Heart right ventricle (tissue), 16 donors: ENCODE measurements around the gene TET3. TPM values are rescaled to one million over a fixed set of nuclear protein-coding genes. Genes with fewer than 3 reads are reported as not detected.
A peak's percentile ranks its signal among the peaks of the same experiment; 100 is the strongest.

Source experiments
- ATAC-seq, 8 donors: fragments of 200-7000 bp; cut with Tn5 transposase; one replicate each; pipeline ENCODE4 v1.9.1; 2020; ENCODE audit warnings: mild to moderate bottlenecking in 8 of 8, moderate library complexity in 8 of 8, moderate number of reproducible peaks in 1 of 8
- DNase-seq, 2 donors: peaks; one replicate each; pipeline ENCODE4 v3.0.0-alpha.2; 2020
- H3K27ac ChIP-seq, 10 donors: fragments of 200-600 bp; sonication (generic) in 2 of 10; one replicate each; pipeline versions ENCODE4 v1.5.0 to v1.8.0; 2020 to 2022; ENCODE audit warnings: mild to moderate bottlenecking in 3 of 10
- H3K27me3 ChIP-seq, 7 donors: fragments of 200-600 bp; one replicate each; pipeline ENCODE4 v1.8.0; 2021 to 2022; ENCODE audit warnings: mild to moderate bottlenecking in 2 of 7
- H3K36me3 ChIP-seq, 9 donors: fragments of 200-600 bp; sonication (generic) in 1 of 9; one replicate each; pipeline versions ENCODE4 v1.5.0 to v1.8.0; 2020 to 2022; ENCODE audit warnings: mild to moderate bottlenecking in 2 of 9
- H3K4me1 ChIP-seq, 9 donors: fragments of 200-600 bp; sonication (generic) in 1 of 9; one replicate each; pipeline versions ENCODE4 v1.5.0 to v1.8.0; 2020 to 2022; ENCODE audit warnings: mild to moderate bottlenecking in 4 of 9
- H3K4me3 ChIP-seq, 10 donors: fragments of 200-600 bp; sonication (generic) in 2 of 10; one replicate each; pipeline versions ENCODE4 v1.5.0 to v1.8.0; 2020 to 2022; ENCODE audit warnings: mild to moderate bottlenecking in 7 of 10, moderate library complexity in 2 of 10
- H3K9me3 ChIP-seq, 11 donors: fragments of 200-600 bp in 10 of 11; sonication (generic) in 2 of 11; one replicate each; pipeline versions ENCODE4 v1.5.0 to v1.8.0; 2013 to 2022; ENCODE audit warnings: mild to moderate bottlenecking in 2 of 11, control low read depth in 1 of 11, moderate library complexity in 1 of 11
- CTCF ChIP-seq, 9 donors: fragments of 200-600 bp; sonication (generic) in 2 of 9; IDR thresholded peaks; one replicate each; pipeline versions ENCODE4 v1.5.0 to v1.8.0; 2021 to 2022; ENCODE audit warnings: antibody characterized with exemption in 9 of 9, mild to moderate bottlenecking in 5 of 9, moderate library complexity in 1 of 9
- WGBS, 2 donors: extraction: QIAGEN DNeasy Blood & Tissue Kit; methylation state at CpG; one replicate each; pipeline ENCODE4 v1.1.7; 2013; ENCODE audit warnings: inconsistent platforms in 1 of 2; 5-methylcytosine and 5-hydroxymethylcytosine counted together
- intact Hi-C, 10 donors: fragments of 100-400 bp; cut with DNase I; formaldehyde crosslinking; loops; one replicate each; pipeline versions ENCODE4 v1.11.1 to v1.14.2; 2022
- polyA plus RNA-seq, 2 donors: library from polyadenylated mRNA; stranded (reverse); fragments of 200-250 nt; gene quantifications; one replicate each; pipeline ENCODE4 v1.2.3, GENCODE V29; 2013
- total RNA-seq, 10 donors: library from RNA; stranded (reverse); fragmentation: NEBNext Ultra II Directional in 3 of 10; extraction: Animal tissue kit (Norgen Biotek cat#: 25700) in 3 of 10; gene quantifications; one replicate each; pipeline versions ENCODE4 v1.2.1 to v1.2.4, GENCODE V29; 2021 to 2023
- donor health status: Arrhythmogenic right ventricular cardiomyopathy.
- donor health status: ischemic (EF 13 %, LVEDD 7.1; RV severe dilation, severe dysfunction).
- donor health status: healthy with polysubstance abuse.
- donor health status: DM: no; HTN: yes; CAD: no.
- donor health status: DM: no; HTN: no; CAD: no.
- donor health status: ischemic (EF 25% LVEDD 6.9; RV normal size, moderate dysfunction).
- donor health status: ischemic (EF 25% LVEDD 5.7; RV mildly dilated, moderate dysfunction).
- donor health status: healthy.
- donor health status: DM: yes; HTN: yes; CAD: no.
- donor health status: Ischemic cardiomyopathy.
- donor health status: ischemic (EF 35%, LVEDD 5.7; RV mildly dilated, moderate dysfunction).
- donor health status: nonischemic (EF 11% LVEDD 7.7; RV severe dilation, severe dysfunction).
- donor health status: DM: yes; HTN: yes; CAD: no.
- donor health status: PGD.
- donor health status: ischemic (EF 29% LVEDD 5.4; RV normal size, mild dysfunction).
- donor health status: nonischemic (EF 23%, LVEDD 6.1; RV moderate dilation, normal function).

TET3 gene
- total and polyA plus RNA-seq, 12 donors, result 1.1 to 8.0 (median 2.7) TPM

DNA sequence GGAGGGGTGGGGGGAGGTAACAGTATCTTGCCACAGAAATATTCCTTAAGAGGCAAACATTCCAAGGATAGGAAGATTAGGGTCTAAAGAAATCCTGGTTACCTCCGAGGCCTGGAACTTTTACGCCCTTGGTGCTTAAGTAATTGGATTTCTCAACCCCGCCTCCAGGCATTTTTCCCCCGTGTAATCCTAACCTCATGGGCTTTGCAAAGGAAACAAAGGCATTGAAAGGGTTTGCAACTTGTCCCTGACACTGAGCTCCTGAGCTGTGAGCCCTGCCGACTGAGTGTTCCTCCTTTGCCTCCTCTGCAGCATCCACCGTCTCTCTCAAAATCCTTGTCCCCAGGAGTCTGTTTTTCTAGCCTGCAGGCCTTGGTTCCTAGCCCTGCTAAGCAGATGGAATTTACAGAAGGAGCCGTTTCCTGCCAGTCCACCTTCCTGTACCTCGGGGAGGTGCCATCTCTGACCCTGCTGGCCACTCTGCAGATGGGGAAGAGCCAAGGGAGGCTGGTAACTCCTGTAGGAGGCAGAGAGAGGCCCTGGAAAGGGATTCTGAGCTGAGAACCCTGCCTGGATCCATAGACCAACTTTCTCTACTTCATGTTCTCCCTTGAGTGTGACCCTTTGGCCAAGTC lies 24.2 kb downstream of the TET3 start:
- H3K27ac ChIP-seq, result no peak overlapping the region
- TF ChIP-seq CTCF (IDR thresholded peaks at IDR 0.05), result no peak
- H3K4me3 ChIP-seq, result no peak overlapping the region
- intact Hi-C loops, result loop anchor here in 1 of 10 donors (10.0 kb wide), 1 partner anchor 74 kb away; no protein-coding TSS in a partner anchor
- DNase-seq, result no peak
- H3K27me3 ChIP-seq, result no peaks in the 10 kb centered on the region
- no peaks in the 10 kb centered on the region for H3K9me3 ChIP-seq
- ATAC-seq, result no peak
- H3K4me1 ChIP-seq, result peaks cover 13 to 69% (median 54%) of the 10 kb centered on the region in 9 donors
- peaks cover 0 to 13% (median 0%) of the 10 kb centered on the region in 9 donors for H3K36me3 ChIP-seq
- whole genome bisulfite sequencing, 2 donors, result 66 to 72% methylated on average over 8 of the region's 8 CpGs

DNA sequence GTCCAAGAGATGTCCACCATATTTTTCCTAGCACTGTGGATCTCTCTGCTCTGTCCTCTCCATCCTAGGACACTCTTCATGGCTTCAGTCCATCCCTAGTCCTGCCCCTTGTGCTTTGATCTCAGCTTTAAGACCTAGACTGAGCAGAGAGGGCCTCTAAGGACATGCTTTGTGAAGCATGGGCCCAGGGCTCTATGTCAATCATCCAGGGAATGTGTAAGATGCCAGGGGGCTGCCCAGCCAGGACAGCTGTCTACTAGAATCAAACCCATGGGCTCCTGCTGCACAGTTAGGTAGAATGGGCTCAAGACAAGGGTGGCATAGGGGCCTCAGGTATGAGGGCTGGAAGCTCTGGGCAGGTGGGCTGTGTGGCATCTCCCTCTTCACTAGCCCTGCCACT lies 24.9 kb downstream of the TET3 start:
- Histone ChIP-seq H3K4me1 (peaks cover 8 to 62% (median 47%) of the 10 kb centered on the region in 9 donors), H3K4me3 (no peak overlapping the region), H3K27ac (no peak overlapping the region), H3K27me3 (no peaks in the 10 kb centered on the region), H3K36me3 (peaks cover 0 to 13% (median 0%) of the 10 kb centered on the region in 9 donors), H3K9me3 (no peaks in the 10 kb centered on the region)
- TF ChIP-seq CTCF (IDR thresholded peaks at IDR 0.05), result no peak
- intact Hi-C loops, result loop anchor here in 1 of 10 donors (10.0 kb wide), 1 partner anchor 75 kb away; no protein-coding TSS in a partner anchor
- DNase-seq (no peak), ATAC-seq (peak in 3 of 8 donors; percentile 6 to 36 (median 7))

DNA sequence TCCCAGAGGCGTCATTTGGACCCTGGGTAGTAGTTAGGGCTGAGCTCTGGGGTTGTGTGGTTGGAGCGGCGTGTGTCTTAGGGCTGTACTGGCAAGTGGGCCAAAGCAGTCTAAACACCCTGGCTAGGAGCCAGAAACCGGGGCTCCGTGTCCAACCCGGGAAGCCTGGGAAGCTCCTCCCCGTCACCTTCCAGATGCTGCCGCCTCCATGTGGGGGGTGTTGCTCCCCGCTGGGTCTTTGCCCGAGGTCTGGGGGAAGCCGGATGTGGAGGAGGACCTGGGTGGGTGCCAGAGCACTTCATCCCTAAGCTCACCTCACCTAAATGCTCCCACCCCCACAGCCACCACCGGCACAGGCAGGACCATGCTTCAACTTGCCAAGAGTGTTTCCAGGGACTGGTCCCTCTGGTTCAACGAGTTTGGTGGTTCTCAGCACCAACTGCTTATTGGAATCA lies 25.4 kb downstream of the TET3 start:
- WGBS, 2 donors, result 14 to 23% methylated on average over 11 to 13 of the region's 13 CpGs
- Histone ChIP-seq H3K4me3 (peak overlapping the region in 1 of 10 donors; percentile 7), H3K4me1 (peaks cover 8 to 56% (median 47%) of the 10 kb centered on the region in 9 donors), H3K27me3 (no peaks in the 10 kb centered on the region), H3K36me3 (peaks cover 0 to 13% (median 0%) of the 10 kb centered on the region in 9 donors), H3K27ac (no peak overlapping the region), H3K9me3 (no peaks in the 10 kb centered on the region)
- DNase-seq, result peak; percentile 41 to 49
- intact Hi-C loops, result loop anchor here in 1 of 10 donors (5.0 kb wide), 1 partner anchor 42 kb away; no protein-coding TSS in a partner anchor
- ATAC-seq, result peak; percentile 25 to 72 (median 56)
- no peak for TF ChIP-seq CTCF (IDR thresholded peaks at IDR 0.05)

DNA sequence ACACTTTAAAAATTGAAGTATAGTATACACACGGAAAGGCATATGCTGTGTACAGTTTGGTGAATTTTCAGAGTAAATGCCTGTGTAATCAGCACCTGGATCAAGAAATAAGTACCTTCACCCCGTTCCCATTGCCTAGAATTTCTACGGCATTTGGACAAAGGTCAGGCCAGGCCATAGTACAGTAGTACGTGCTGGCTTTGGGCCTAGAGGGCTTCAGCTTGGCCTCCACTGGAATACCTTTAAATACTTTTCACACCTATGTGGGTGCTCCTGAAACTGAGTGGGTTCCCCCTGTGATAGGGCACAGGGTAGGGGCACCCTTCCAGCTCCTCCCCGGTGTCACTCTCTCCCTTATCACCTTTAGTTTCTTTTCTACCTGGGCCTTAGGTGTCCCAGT lies 26.5 kb downstream of the TET3 start:
- no peak overlapping the region for H3K4me3 ChIP-seq
- no peak for TF ChIP-seq CTCF (IDR thresholded peaks at IDR 0.05)
- DNase-seq (no peak), ATAC-seq (no peak)
- H3K27ac ChIP-seq, result no peak overlapping the region
- WGBS, 2 donors, result 83 to 94% methylated on average over 5 of the region's 5 CpGs
- H3K9me3 ChIP-seq, result no peaks in the 10 kb centered on the region
- intact Hi-C loops, result loop anchor here in 1 of 10 donors (5.0 kb wide), 1 partner anchor 41 kb away; no protein-coding TSS in a partner anchor
- H3K4me1 ChIP-seq, result peaks cover 2 to 45% (median 38%) of the 10 kb centered on the region in 9 donors
- peaks cover 0 to 13% (median 0%) of the 10 kb centered on the region in 9 donors for H3K36me3 ChIP-seq
- no peaks in the 10 kb centered on the region for H3K27me3 ChIP-seq
